ENCODE data around the gene KRT4.

Gene KRT4

DNA sequence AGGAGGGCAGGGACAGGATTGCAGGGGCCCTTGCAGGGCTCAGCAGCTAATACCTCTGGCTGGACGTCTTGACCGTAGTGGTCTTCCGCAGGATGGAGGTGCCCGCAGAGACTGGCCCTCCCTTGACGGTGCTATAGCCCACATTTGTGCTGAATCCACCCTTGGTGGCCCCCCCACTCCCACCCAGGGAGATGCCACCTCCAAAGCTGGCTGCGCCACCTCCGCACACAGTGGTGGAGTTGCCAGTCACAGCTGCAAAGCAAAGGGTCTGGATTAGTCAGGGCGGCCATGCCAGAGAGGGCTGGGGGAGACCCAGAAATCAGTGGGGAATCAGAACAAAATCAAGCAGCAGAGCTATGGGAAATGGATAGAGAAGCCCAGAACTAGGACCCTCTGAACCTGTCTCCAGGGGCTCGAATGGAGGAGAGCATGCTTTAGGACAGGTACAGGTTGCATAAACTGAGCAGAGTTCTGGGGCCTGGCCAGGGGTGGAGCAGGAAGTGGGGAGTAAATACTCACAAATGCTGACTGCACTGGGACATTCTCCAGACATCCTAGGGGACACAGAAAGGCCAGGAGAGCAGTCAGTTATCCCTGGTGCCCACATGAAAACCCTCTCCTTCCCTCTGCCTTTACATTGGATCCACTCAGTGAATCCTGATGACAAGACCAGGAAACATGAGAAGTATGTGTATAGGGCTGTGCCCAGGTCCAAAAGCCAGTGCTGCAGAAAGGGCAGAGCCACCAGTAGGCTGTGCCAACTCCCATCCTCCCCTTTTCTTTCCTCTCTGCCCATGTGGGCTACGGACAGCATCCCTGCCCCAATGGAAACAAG is 8.1 kb upstream of the KRT4 start:
- H3K36me3 ChIP-seq (ENCODE audit: control insufficient read depth, insufficient read depth, low read length): no peaks in the 10 kb centered on the region
- H3K27me3 ChIP-seq (replicated peaks; ENCODE audit: control insufficient read depth, insufficient read depth, low read length): no peaks in the 10 kb centered on the region; the same call in none of the 2 replicates
- H3K4me3 ChIP-seq (replicated peaks; ENCODE audit: low read depth, low read length): no peak overlapping the region
- DNase-seq (ENCODE audit: extremely low read depth, insufficient read length): no peak
- TF ChIP-seq, protein P1, sequence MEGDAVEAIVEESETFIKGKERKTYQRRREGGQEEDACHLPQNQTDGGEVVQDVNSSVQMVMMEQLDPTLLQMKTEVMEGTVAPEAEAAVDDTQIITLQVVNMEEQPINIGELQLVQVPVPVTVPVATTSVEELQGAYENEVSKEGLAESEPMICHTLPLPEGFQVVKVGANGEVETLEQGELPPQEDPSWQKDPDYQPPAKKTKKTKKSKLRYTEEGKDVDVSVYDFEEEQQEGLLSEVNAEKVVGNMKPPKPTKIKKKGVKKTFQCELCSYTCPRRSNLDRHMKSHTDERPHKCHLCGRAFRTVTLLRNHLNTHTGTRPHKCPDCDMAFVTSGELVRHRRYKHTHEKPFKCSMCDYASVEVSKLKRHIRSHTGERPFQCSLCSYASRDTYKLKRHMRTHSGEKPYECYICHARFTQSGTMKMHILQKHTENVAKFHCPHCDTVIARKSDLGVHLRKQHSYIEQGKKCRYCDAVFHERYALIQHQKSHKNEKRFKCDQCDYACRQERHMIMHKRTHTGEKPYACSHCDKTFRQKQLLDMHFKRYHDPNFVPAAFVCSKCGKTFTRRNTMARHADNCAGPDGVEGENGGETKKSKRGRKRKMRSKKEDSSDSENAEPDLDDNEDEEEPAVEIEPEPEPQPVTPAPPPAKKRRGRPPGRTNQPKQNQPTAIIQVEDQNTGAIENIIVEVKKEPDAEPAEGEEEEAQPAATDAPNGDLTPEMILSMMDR (IDR thresholded peaks at IDR 0.05; ENCODE audit: insufficient read depth, low read length, poor library complexity, severe bottlenecking): no peak

DNA sequence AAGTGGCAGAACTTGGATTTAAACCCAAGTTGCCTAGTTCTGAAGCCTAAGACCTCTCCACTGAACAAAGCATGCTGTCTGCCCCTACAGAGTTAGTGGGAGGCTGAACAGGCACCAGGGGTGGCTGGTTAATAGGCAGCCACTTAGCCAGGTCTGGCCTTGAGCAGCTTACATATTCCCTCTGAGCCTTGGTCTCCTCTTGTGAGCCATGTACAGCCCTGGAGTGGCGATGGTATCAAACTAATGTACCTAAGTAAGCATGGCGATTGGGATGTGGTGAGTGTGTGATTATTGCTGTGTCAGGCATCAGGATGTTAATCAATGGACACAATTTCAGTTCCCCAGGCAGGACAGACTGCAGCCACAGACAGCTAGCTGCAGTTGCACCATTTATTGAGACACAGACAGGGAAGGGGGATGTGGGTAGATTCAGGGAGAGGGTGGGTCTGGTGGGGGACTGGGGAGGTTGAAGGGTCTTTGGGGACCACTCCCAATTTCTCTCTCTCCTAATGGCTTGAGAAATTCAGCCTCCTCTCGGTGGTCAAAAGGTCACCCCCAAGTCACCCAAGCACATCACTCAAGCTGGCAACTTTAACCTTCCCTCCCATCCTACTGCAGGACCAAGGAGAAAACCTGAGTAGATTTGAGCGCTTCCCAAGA is 7.3 kb upstream of the KRT4 start:
- no peak for DNase-seq (ENCODE audit: extremely low read depth, insufficient read length)
- H3K4me3 ChIP-seq (replicated peaks; ENCODE audit: low read depth, low read length): no peak overlapping the region
- no peaks in the 10 kb centered on the region for H3K36me3 ChIP-seq (ENCODE audit: control insufficient read depth, insufficient read depth, low read length)
- no peaks in the 10 kb centered on the region; the same call in none of the 2 replicates for H3K27me3 ChIP-seq (replicated peaks; ENCODE audit: control insufficient read depth, insufficient read depth, low read length)
- TF ChIP-seq, protein P1 (IDR thresholded peaks at IDR 0.05; ENCODE audit: insufficient read depth, low read length, poor library complexity, severe bottlenecking): no peak

DNA sequence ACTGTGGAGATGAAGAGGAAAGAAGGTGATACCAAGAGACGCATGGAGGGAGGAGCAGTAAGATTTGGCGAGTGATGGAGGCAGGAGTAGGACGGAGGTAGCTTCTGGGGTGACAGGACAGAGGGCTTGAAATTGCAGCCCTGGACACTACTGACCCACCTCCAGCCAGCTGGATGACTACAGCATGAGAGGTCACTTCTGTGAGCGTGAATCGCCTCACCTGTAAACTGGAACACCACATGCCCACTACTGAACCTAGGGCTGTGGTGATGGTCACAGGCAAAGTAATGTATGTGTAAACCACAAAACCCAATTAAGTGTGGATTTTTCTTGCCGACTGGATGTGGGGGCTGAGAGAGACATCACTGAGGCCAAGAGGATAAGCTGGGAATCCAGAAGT is 6.6 kb upstream of the KRT4 start:
- Histone ChIP-seq H3K27me3 (replicated peaks; ENCODE audit: control insufficient read depth, insufficient read depth, low read length) (no peaks in the 10 kb centered on the region; the same call in none of the 2 replicates), H3K4me3 (replicated peaks; ENCODE audit: low read depth, low read length) (no peak overlapping the region), H3K36me3 (ENCODE audit: control insufficient read depth, insufficient read depth, low read length) (no peaks in the 10 kb centered on the region)
- no peak for DNase-seq (ENCODE audit: extremely low read depth, insufficient read length)
- TF ChIP-seq, protein P1 (IDR thresholded peaks at IDR 0.05; ENCODE audit: insufficient read depth, low read length, poor library complexity, severe bottlenecking): no peak

DNA sequence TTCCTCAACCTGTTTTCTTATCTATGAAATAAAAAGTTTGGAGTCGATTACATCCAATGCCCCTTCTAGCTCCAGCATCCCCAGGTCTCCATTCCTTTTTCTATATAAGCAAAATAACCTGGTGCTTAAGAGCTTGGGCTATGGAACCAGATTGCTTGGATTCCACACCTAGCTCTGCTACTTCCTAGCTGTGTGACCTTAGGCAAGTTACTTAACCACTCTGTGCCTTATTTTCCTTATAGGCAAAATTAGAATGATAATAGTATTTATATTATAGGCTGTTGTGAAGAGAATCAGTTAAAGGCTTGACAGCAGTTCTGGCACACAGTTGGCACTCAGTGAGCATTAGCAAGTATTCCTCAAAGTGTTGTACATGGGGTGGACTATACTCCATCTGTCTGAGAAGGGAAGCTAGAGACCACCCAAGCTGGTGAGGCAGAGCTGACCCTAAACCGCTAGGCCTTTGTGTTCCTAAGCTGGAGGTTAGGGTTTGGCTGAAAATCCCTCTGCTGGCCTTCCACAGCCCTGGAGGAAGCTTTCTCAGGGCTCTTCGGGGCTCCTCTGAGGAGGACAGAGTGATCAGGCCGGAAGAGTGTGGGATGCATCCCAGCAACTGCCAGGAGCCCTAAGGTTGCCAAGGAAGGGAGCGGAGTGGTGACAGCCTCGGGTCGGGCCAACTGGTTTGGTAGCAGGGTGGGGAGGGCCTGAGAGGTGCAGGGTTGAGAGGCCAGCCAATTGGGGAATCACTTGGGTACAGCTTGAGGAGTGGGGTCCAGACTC is 6.0 kb upstream of the KRT4 start:
- no peak overlapping the region for H3K4me3 ChIP-seq (replicated peaks; ENCODE audit: low read depth, low read length)
- TF ChIP-seq, protein P1 (IDR thresholded peaks at IDR 0.05; ENCODE audit: insufficient read depth, low read length, poor library complexity, severe bottlenecking): no peak
- H3K36me3 ChIP-seq (ENCODE audit: control insufficient read depth, insufficient read depth, low read length): no peaks in the 10 kb centered on the region
- DNase-seq (ENCODE audit: extremely low read depth, insufficient read length): no peak
- no peaks in the 10 kb centered on the region; the same call in none of the 2 replicates for H3K27me3 ChIP-seq (replicated peaks; ENCODE audit: control insufficient read depth, insufficient read depth, low read length)

DNA sequence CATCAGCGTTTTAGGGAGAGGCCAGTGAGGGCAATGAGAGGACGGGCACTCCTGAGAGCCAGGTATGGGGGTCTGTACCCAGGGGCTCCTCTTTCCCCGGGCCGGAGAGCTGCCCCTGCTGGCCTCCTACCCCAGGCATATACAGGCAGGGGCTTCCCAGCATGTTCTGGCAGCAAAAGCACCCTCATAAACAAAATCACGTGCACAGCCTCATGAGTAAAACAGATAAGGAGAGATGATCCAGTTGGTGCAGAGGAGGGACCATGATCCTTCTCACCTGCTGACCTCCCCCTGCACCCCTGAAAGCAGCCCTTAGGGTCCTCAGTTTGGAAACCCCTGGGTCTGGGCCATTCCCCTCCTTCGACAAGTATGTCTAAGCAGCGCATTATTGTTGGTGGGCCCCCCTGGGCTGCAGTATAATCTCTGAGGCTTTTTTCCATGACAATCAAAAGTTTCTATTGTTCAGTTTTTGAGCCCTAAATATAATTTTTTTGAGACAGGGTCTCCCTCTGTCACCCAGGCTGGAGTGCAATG is 5.0 kb upstream of the KRT4 start:
- H3K4me3 ChIP-seq (replicated peaks; ENCODE audit: low read depth, low read length): no peak overlapping the region
- no peak for DNase-seq (ENCODE audit: extremely low read depth, insufficient read length)
- TF ChIP-seq, protein P1 (IDR thresholded peaks at IDR 0.05; ENCODE audit: insufficient read depth, low read length, poor library complexity, severe bottlenecking): no peak
- H3K36me3 ChIP-seq (ENCODE audit: control insufficient read depth, insufficient read depth, low read length): no peaks in the 10 kb centered on the region
- no peaks in the 10 kb centered on the region; the same call in none of the 2 replicates for H3K27me3 ChIP-seq (replicated peaks; ENCODE audit: control insufficient read depth, insufficient read depth, low read length)
